Fibroblast of mammary gland (primary cell): ENCODE measurements around the gene AFF2.
A peak's percentile ranks its signal among the peaks of the same experiment; 100 is the strongest.
"Not testable (repeated sequence)": the region's sequence is repeated elsewhere in the genome, so short reads cannot be mapped to it uniquely, and the experiment has no call there.

Source experiments
- DNase-seq: peaks from one replicate; pipeline ENCODE4 v3.0.0-alpha.2; 2010; ENCODE audit warnings: low read depth
- H3K4me3 ChIP-seq: 2 replicates; pipeline ENCODE4 v1.5.1; 2011; ENCODE audit warnings: low read depth, mild to moderate bottlenecking, low read length, moderate library complexity; ENCODE audit not compliant: control insufficient read depth
- TF ChIP-seq, protein P1 (sequence below): conservative IDR thresholded peaks from 2 replicates; pipeline ENCODE4 v1.5.1; 2011; ENCODE audit warnings: low read depth, low read length, inconsistent platforms; ENCODE audit not compliant: control insufficient read depth, insufficient read depth

The AFF2 gene

DNA sequence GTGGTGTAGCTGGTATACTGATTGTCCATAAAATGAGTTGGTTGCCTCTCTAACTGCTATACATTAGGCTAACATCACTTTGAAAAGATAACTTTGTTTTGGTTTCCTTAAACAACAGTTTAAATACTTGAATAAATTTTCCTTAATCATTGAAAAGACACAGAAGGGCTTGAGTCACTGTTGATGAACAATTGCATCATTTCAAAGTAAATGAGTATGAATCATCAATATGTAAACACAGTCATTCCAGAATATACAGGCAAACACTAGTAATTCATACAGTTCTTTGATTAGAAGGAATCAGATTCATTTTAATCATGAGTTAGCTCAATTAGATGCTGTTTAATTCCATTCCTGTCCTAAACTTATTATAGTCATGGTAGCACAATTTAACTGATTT, 160.6 kb downstream of the AFF2 start:
- DNase-seq, result peak; percentile 44
- no peak overlapping the region for H3K4me3 ChIP-seq
- TF ChIP-seq, protein P1, sequence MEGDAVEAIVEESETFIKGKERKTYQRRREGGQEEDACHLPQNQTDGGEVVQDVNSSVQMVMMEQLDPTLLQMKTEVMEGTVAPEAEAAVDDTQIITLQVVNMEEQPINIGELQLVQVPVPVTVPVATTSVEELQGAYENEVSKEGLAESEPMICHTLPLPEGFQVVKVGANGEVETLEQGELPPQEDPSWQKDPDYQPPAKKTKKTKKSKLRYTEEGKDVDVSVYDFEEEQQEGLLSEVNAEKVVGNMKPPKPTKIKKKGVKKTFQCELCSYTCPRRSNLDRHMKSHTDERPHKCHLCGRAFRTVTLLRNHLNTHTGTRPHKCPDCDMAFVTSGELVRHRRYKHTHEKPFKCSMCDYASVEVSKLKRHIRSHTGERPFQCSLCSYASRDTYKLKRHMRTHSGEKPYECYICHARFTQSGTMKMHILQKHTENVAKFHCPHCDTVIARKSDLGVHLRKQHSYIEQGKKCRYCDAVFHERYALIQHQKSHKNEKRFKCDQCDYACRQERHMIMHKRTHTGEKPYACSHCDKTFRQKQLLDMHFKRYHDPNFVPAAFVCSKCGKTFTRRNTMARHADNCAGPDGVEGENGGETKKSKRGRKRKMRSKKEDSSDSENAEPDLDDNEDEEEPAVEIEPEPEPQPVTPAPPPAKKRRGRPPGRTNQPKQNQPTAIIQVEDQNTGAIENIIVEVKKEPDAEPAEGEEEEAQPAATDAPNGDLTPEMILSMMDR, result no peak

DNA sequence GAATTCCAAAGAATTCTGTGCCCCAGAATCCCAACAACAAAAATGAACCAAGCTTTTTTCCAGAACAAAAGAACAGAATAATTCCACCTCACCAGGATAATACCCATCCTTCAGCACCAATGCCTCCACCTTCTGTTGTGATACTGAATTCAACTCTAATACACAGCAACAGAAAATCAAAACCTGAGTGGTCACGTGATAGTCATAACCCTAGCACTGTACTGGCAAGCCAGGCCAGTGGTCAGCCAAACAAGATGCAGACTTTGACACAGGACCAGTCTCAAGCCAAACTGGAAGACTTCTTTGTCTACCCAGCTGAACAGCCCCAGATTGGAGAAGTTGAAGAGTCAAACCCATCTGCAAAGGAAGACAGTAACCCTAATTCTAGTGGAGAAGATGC, 161.6 kb downstream of the AFF2 start:
- H3K4me3 ChIP-seq, result no peak overlapping the region
- TF ChIP-seq, protein P1, result no peak
- no peak for DNase-seq

- no peak overlapping the region for H3K4me3 ChIP-seq
- no peak for DNase-seq
- TF ChIP-seq, protein P1, result no peak
These were observed 163.8 kb downstream of the AFF2 start for GRCh38 chrX:148664171-148664570.

DNA sequence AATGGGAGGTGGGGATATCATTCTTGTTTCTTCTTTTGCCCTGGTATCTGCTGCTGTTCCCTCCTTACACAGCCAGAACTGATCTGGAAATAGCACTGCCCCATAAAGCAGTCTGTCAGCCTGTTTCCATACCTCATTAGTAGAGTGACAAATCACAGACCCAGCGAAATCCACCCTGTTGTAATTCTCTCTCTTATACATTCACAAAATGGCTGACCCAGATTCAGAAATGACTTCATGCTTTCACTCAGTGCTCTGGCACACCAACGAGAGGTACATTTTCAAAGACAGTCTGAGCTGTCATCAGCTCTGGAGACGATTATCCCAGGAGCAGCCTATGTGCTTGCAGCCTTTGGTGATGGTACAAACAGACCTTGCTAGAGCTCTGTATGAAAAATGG, 164.6 kb downstream of the AFF2 start:
- DNase-seq, result no peak
- H3K4me3 ChIP-seq, result no peak overlapping the region
- TF ChIP-seq, protein P1, result no peak

DNA sequence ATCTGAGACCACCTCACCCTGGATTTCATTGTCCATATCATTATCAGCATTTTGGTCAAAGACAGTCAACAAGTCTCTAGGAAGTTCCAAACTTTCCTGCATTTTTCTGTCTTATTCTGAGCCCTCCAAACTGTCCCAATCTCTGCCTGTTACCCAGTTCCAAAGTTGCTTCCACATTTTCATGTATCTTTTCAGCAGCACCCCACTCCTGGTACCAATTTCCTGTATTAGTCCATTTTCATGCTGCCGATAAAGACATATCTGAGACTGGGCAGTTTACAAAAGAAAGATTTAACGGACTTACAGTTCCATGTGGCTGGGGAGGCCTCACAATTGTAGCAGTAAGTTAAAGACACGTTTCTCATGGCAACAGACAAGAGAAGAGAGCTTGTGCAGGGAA, 168.8 kb downstream of the AFF2 start:
- not testable (repeated sequence) for H3K4me3 ChIP-seq, DNase-seq

DNA sequence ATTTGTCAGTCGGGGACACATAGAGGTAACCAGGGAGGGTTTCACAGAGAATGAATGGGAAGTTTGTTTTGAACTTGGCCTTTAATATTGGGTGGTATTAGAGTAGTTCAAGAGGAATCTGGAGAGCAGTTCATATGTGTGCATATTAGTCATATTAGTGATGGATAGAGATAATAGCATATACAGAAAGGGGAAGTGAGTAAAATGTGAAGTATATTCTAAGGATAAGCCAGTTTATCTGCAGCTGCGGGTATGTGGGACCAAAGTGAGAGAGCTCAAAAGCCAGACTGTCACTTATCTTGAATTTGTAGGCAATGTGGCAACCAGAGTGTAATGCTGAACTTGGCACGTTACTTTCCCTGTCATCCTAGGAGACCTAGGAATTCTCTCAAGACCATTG, 169.9 kb downstream of the AFF2 start:
- H3K4me3 ChIP-seq, result no peak overlapping the region
- no peak for DNase-seq
- TF ChIP-seq, protein P1, result no peak

DNA sequence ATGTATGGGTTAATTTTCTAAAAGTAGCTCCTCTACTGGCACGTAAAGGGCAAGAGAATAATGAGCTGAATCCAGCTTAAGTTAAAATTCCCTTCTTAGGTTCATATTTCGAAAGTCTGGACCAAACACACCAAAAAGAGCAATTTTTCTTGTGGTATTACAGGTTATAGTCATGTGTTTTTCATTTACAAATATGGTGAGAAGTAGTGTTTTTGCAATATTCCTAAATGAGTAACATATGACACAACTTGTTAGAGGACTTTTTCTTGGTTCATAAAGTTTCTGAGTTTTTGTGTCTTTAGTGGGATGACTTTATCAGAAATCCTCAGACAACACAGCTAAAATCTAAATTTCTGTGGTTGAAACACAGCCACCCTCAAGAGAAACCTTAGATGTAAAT, 172.1 kb downstream of the AFF2 start:
- H3K4me3 ChIP-seq, result no peak overlapping the region
- DNase-seq, result peak; percentile 5
- TF ChIP-seq, protein P1, result no peak
